ENCODE measurements around the gene GYS1. TPM values are rescaled to one million over a fixed set of nuclear protein-coding genes. Genes with fewer than 3 reads are reported as not detected.

GYS1 gene
- total and polyA plus RNA-seq, 2 of the 8 experiments (the other 6 are each of a cell fraction or from before 2014, with no cell fraction given) = 30.0 to 38.7 TPM

- Histone ChIP-seq H3K4me3 (ENCODE audit: extremely low read depth in 1 of 4, insufficient read depth in 2 of 4, low read depth in 3 of 4, low read length in 4 of 4) (no peak overlapping the region), H2AK5ac (ENCODE audit: low read depth, low read length) (no peak overlapping the region), H2BK12ac (ENCODE audit: low read depth, low read length) (no peak overlapping the region), H3K27me3 (replicated peaks in 1 of 4; ENCODE audit: control insufficient read depth in 3 of 4, extremely low read depth in 1 of 4, insufficient read depth in 3 of 4, low read length in 3 of 4) (no peaks in the 10 kb centered on the region), H2AFZ (ENCODE audit: low read length) (no peak overlapping the region), H3K23ac (ENCODE audit: insufficient read length) (no peak overlapping the region), H3K4me2 (ENCODE audit: insufficient read depth in 1 of 2, low read depth in 2 of 2, low read length in 2 of 2) (peak overlapping the region in 1 of 2 experiments; percentile 91; a peak in 1 of 4 replicates), H4K91ac (replicated peaks; ENCODE audit: insufficient read length, low read length) (no peak overlapping the region), H3K79me2 (ENCODE audit: control insufficient read depth in 1 of 2, insufficient read depth in 2 of 2, low read length in 2 of 2) (peaks cover 11 to 26% of the 10 kb centered on the region in 2 experiments; a peak in 3 of 4 replicates), H3K18ac (ENCODE audit: extremely low read depth, low read length) (no peak overlapping the region), H3K14ac (ENCODE audit: insufficient read length) (no peak overlapping the region), H3K4ac (replicated peaks; ENCODE audit: insufficient read length, low read depth, low read length) (no peak overlapping the region), H3K27ac (ENCODE audit: low read depth, low read length) (no peak overlapping the region), H3K23me2 (ENCODE audit: low read depth, low read length) (peaks cover 8% of the 10 kb centered on the region; the same call in 1 of the 2 replicates), H2BK15ac (ENCODE audit: low read length) (no peak overlapping the region), H2BK120ac (replicated peaks; ENCODE audit: low read depth, low read length) (no peak overlapping the region), H2BK5ac (ENCODE audit: low read depth, low read length) (no peak overlapping the region), H2BK20ac (ENCODE audit: low read length) (no peak overlapping the region), H3K4me1 (replicated peaks in 1 of 4; ENCODE audit: control insufficient read depth in 3 of 4, insufficient read depth in 4 of 4, low read length in 3 of 4) (peaks cover 0 to 3% (median 0%) of the 10 kb centered on the region in 4 experiments; a peak in 2 of 7 replicates), H4K8ac (ENCODE audit: extremely low read depth, insufficient read depth, low read length) (no peak overlapping the region), H4K20me1 (replicated peaks in 1 of 2; ENCODE audit: control insufficient read depth in 1 of 2, insufficient read depth in 2 of 2, low read length in 2 of 2) (peaks cover 0 to 13% of the 10 kb centered on the region in 2 experiments), H3K9ac (replicated peaks in 1 of 4; ENCODE audit: extremely low read depth in 1 of 4, low read depth in 3 of 4, low read length in 3 of 4) (no peak overlapping the region), H3K9me3 (ENCODE audit: insufficient read depth in 2 of 2, low read depth in 1 of 2, low read length in 1 of 2) (no peaks in the 10 kb centered on the region), H3K36me3 (ENCODE audit: control insufficient read depth in 2 of 4, insufficient read depth in 4 of 4, low read length in 3 of 4) (peaks cover 0 to 13% (median 5%) of the 10 kb centered on the region in 4 experiments; a peak in 4 of 8 replicates), H4K5ac (ENCODE audit: insufficient read length, low read depth, low read length) (no peak overlapping the region), H3K79me1 (ENCODE audit: low read depth, low read length) (peaks cover 15% of the 10 kb centered on the region), H3K56ac (replicated peaks; ENCODE audit: insufficient read length, low read depth, low read length) (no peak overlapping the region)
- DNase-seq (ENCODE audit: low read depth in 1 of 2, low spot score in 2 of 2) (no peak), FAIRE-seq (no peak)
- 90% methylated on average over 21 of the region's 22 CpGs; no CpG with 5 or more reads in 1 of the 2 experiments for WGBS, 2 experiments (ENCODE audit: extremely low coverage in 1 of 2, insufficient coverage in 1 of 2, insufficient read length in 1 of 2, insufficient replicate concordance in 2 of 2, low coverage in 1 of 2, low lambda C conversion rate in 2 of 2, missing lambda C conversion rate in 1 of 2)
- ChIA-PET CTCF (ENCODE audit: partially characterized antibody) (interaction anchor here (0.8 to 2.9 kb wide), 7 partner anchors 11 to 155 kb away, joined by 3 to 13 read pairs (median 3); no protein-coding TSS in a partner anchor), POLR2A (ENCODE audit: partially characterized antibody) (interaction anchor here (1.2 to 4.4 kb wide), 5 partner anchors 8 to 154 kb away, joined by 3 to 37 read pairs (median 9); partner anchors contain the start of genes FTL and NUCB1)
Measured at GRCh38 chr19:48991011-48991609, 2.0 kb downstream of the GYS1 start.

All from H1 (cell line).